ENCODE measurements around the gene SLC35G6.
"Not testable (repeated sequence)": the region's sequence is repeated elsewhere in the genome, so short reads cannot be mapped to it uniquely, and the experiment has no call there.

SLC35G6 gene

GRCh38 chr17:7479213-7480088 lies 1.8 kb upstream of the SLC35G6 start, which contains the start of gene ZBTB4:
Gene ZBTB4 (minus strand): TSS chr17:7479631. CDS start chr17:7466801, 12,830 bp downstream.
- DNase-seq: peak; percentile 74

DNA sequence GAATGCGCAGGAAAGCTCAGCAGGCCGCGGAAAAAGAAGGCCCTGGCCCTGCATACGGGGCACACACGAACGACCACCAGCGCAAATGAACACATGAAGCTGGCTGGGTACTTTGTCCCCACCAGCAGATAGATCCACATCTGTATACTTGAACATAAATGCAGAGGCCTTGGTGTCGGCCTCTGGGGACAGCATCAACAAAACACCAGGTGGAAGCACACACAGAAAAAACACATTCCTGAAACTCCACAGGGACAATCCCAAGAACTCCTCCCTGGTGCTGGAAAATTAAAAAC lies 1.2 kb upstream of the SLC35G6 start:
- DNase-seq: no peak

GRCh38 chr17:7481842-7482741 lies 846 bp downstream of the SLC35G6 start:
- DNase-seq: not testable (repeated sequence)

GRCh38 chr17:7482742-7483088 lies 1.5 kb downstream of the SLC35G6 start:
- peak; percentile 31 for DNase-seq

GRCh38 chr17:7483255-7484066 lies 2.2 kb downstream of the SLC35G6 start:
- peak; percentile 96 for DNase-seq

GRCh38 chr17:7484067-7484918 lies 3.0 kb downstream of the SLC35G6 start, which contains the start of gene POLR2A:
Gene POLR2A (plus strand): TSS chr17:7484366.
- DNase-seq: peak; percentile 98

DNA sequence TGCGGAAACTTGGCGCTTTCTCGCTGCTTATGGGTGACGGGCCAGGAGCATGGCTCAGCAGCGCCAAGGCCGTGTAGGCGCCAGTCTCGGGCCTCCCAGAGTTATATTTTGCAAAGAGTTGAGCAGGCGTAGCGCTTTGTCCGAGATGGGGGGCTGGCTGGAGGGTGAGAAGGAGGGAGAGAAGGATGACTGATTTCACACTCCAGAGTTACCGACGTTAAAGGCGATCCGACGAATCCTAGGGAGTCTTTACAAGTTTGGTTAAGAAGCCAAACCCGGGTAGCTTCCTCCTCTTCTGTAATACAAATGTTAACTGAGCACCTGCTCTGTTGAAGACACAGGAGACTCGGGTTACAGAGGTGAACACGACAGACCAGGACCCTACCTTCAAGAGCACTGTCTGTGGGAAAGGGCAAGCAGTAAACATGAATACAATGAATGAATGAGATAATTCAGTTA lies 3.7 kb downstream of the SLC35G6 start:
- no peak for DNase-seq

GRCh38 chr17:7486181-7486580 lies 4.9 kb downstream of the SLC35G6 start:
- no peak for DNase-seq

- no peak for DNase-seq
These were observed 8.9 kb downstream of the SLC35G6 start for GRCh38 chr17:7490144-7490543.

DNA sequence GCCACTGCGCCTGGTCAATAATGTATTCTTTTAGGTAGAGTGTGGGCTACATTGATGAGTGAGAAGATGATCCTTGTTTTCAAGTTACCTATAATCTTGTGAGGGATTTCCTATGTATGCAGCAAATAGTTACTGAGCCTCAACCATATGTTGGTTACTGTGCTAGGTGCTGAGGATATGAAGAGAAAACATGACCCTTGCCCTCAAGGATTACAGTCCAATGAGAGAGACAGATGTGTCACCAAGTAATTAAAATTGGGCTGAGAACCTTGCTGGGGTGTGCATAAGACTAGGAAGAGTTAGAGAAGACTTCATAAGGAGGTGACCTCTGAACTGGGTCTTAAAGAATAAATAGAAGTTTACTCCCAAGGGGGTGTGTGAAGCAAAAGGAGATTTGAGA lies 10.3 kb downstream of the SLC35G6 start:
- no peak for DNase-seq

DNA sequence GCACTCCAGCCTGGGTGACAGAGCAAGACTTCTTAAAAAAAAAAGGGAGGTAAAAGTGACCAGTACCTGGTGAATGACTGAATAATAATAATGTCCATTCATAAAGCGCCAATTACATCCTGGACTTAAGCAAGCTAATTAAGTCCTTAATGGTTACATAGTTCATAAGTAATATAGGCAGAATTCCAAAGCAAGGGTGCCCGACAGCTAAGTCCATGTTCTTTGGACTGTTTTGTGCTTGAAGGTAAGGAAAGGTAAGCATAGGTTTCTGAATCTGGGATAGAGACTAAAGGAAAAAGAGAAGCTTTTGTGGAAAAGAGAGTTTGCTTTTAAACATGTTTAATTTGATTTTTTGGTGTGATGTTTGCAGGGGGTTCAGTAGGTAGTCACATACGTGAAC lies 12.7 kb downstream of the SLC35G6 start:
- no peak for DNase-seq

GRCh38 chr17:7495906-7496434 lies 14.7 kb downstream of the SLC35G6 start:
- no peak for DNase-seq

GRCh38 chr17:7496470-7497183 lies 15.4 kb downstream of the SLC35G6 start:
- no peak for DNase-seq

- DNase-seq: no peak
These were observed 16.0 kb downstream of the SLC35G6 start for GRCh38 chr17:7497228-7497627.

GRCh38 chr17:7497636-7498035 lies 16.4 kb downstream of the SLC35G6 start:
- no peak for DNase-seq

- no peak for DNase-seq
These were observed 17.9 kb downstream of the SLC35G6 start for GRCh38 chr17:7499161-7499560.

DNA sequence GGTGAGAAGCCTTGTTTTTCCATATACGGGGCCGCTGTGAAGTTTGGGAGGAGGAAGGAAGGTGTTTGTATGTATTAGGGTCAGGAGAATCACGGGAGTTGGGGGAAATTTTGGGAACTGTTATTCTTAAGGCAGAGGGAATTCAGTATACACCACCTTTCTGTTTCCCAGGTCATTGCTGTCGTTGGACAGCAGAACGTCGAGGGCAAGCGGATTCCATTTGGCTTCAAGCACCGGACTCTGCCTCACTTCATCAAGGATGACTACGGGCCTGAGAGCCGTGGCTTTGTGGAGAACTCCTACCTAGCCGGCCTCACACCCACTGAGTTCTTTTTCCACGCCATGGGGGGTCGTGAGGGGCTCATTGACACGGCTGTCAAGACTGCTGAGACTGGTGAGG lies 20.5 kb downstream of the SLC35G6 start:
- DNase-seq: no peak

DNA sequence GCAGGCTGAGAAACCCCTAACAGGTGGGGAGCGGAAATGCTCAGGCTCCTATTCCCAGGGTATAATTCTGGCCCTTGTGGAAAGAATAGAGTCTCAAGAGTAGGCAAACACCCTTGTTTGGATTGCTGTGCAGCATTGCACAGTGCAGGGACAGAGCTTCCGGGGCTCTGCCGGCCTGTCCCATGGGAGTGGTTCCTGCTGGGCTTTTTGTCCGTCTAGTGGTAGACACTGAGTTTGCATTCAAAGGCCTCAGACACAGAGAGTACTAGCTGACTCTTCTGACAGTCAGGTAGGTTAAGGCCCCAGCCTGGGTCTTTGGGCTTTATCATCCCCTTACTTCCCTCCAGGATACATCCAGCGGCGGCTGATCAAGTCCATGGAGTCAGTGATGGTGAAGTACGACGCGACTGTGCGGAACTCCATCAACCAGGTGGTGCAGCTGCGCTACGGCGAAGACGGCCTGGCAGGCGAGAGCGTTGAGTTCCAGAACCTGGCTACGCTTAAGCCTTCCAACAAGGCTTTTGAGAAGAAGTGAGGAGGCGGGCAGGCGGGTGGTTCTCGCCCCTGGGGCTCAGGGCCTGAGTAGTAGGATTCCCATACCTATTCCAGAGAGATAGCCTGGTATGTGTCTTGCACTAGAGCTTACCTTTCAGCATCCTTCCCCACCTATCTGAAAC lies 21.1 kb downstream of the SLC35G6 start:
- DNase-seq: no peak

GRCh38 chr17:7502987-7503386 lies 21.7 kb downstream of the SLC35G6 start:
- peak; percentile 42 for DNase-seq

DNA sequence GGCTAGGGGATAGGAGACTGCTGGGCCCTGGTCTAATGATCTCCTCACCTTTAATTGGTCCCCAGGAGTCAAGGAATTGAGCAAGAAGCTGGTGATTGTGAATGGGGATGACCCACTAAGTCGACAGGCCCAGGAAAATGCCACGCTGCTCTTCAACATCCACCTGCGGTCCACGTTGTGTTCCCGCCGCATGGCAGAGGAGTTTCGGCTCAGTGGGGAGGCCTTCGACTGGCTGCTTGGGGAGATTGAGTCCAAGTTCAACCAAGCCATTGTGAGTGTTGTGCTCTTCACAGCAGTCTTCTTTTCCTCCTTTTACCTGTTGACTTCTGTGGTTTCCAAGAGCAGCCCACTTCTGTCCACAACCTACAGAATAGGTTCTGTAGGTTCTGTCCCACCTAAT lies 22.3 kb downstream of the SLC35G6 start:
- no peak for DNase-seq
